AG10803 (cell line): ENCODE data around the gene CLOCK.
"Not testable (repeated sequence)": the region's sequence is repeated elsewhere in the genome, so short reads cannot be mapped to it uniquely, and the experiment has no call there.

Experiments
- DNase-seq: peaks from one replicate; pipeline ENCODE4 v3.0.0; 2010; ENCODE audit warnings: low read depth
- H3K4me3 ChIP-seq: 2 replicates; pipeline ENCODE4 v1.5.1; 2011; ENCODE audit warnings: mild to moderate bottlenecking, low read length, control low read depth
- CTCF ChIP-seq: conservative IDR thresholded peaks from 2 replicates; pipeline ENCODE4 v1.5.1; 2011; ENCODE audit warnings: mild to moderate bottlenecking, low read length, control low read depth, inconsistent platforms

Gene CLOCK

GRCh38 chr4:55546756-55547465, at the start of gene CLOCK:
TSS of gene CLOCK (minus strand) at chr4:55546909. CDS start at chr4:55482785, 64,124 bp downstream.
- peak; percentile 88 for DNase-seq
- TF ChIP-seq CTCF: peak; percentile 42
- H3K4me3 ChIP-seq: peak within 1 kb of the TSS; percentile 85

- DNase-seq: no peak
- no peak within 1 kb of the TSS for H3K4me3 ChIP-seq
- TF ChIP-seq CTCF: no peak
Observed at GRCh38 chr4:55592014-55592413, 45.3 kb upstream of the CLOCK start, which contains the start of gene PDCL2. TSS of gene PDCL2 (minus strand) at chr4:55592245. CDS start at chr4:55592109, 136 bp downstream.

GRCh38 chr4:55588160-55588559, 41.5 kb upstream of the CLOCK start:
- TF ChIP-seq CTCF: no peak
- DNase-seq: no peak
- H3K4me3 ChIP-seq: no peak overlapping the region

GRCh38 chr4:55582773-55583172, 36.1 kb upstream of the CLOCK start:
- not testable (repeated sequence) for H3K4me3 ChIP-seq, DNase-seq

GRCh38 chr4:55578341-55579010, 31.8 kb upstream of the CLOCK start:
- no peak for TF ChIP-seq CTCF
- no peak overlapping the region for H3K4me3 ChIP-seq
- DNase-seq: no peak

- no peak for DNase-seq
- no peak overlapping the region for H3K4me3 ChIP-seq
- TF ChIP-seq CTCF: no peak
Observed at GRCh38 chr4:55575513-55575912, 28.8 kb upstream of the CLOCK start.

- no peak overlapping the region for H3K4me3 ChIP-seq
- TF ChIP-seq CTCF: no peak
- DNase-seq: no peak
Observed at GRCh38 chr4:55574252-55574651, 27.5 kb upstream of the CLOCK start.
